Stimulated activated naive CD8-positive, alpha-beta T cell treated with anti-CD3 and anti-CD28 coated beads, Interleukin-15, Interleukin-2, amounts not matched to agents 100 ng/mL and 50 ng/mL, for 24 hours (primary cell): ENCODE measurements around the gene C1orf232.

Experiments
- H3K27ac Mint-ChIP-seq: one replicate; pipeline ENCODE4 v1.8.0; 2021; ENCODE audit warnings: mild to moderate bottlenecking, mixed read lengths
- H3K27me3 Mint-ChIP-seq: one replicate; pipeline ENCODE4 v1.8.0; 2021; ENCODE audit warnings: mixed read lengths
- H3K36me3 Mint-ChIP-seq: one replicate; pipeline ENCODE4 v1.8.0; 2021; ENCODE audit warnings: low read depth, mixed read lengths
- H3K4me1 Mint-ChIP-seq: one replicate; pipeline ENCODE4 v1.8.0; 2021; ENCODE audit warnings: low read depth, mixed read lengths
- H3K4me3 Mint-ChIP-seq: one replicate; pipeline ENCODE4 v1.8.0; 2021; ENCODE audit warnings: mild to moderate bottlenecking, mixed read lengths
- H3K9me3 Mint-ChIP-seq: one replicate; pipeline ENCODE4 v1.8.0; 2021; ENCODE audit warnings: mixed read lengths

The C1orf232 gene

DNA sequence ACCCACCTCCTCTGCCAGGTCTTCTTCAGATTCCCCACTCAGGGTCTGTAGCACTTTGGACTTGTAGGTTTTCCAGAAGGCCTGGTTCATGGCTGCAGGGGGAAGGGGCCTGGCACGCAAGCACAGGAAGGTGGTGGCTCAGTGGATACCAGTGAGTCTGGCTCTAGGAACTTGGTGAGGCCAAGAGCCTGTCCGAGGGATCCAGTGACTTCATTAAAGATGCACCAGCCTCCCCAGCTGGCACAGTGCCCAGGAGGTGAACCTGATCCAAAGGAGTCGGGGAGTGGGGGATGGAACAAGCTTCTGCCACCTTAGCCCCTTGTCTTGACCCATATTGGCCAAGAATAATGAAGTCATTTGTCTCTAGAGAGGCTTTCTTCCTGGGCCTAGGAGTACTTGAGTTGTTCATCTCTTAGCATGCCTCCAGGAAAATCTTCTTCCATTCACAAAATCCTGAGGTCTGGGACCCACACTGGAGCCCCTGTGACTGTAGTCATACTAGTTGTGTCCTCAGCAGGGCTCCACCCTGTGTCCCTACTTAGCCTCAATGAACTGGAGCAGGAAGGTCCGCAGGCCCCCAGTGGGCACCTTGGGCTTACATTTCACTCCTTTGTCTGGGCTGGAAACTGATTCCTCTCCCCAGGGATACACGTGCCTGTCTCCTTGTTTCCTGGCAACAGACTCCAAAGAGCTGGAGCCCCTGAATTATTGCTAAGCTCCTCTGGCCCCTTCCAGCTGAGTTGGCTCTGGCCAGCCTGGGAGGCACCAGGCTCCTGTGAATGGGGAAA is at the start of gene C1orf232:
Gene C1orf232, minus strand, starts transcription at position 554 of the 788 bp plus-strand sequence. Its CDS starts 464 bp downstream, at position 90.
- Mint-ChIP-seq H3K27me3 (peaks cover 10% of the 10 kb centered on the region), H3K4me1 (peaks cover 13% of the 10 kb centered on the region), H3K27ac (peak within 1 kb of the TSS; percentile 90), H3K4me3 (peak within 1 kb of the TSS; percentile 95), H3K9me3 (no peaks in the 10 kb centered on the region), H3K36me3 (peaks cover 3% of the 10 kb centered on the region)

DNA sequence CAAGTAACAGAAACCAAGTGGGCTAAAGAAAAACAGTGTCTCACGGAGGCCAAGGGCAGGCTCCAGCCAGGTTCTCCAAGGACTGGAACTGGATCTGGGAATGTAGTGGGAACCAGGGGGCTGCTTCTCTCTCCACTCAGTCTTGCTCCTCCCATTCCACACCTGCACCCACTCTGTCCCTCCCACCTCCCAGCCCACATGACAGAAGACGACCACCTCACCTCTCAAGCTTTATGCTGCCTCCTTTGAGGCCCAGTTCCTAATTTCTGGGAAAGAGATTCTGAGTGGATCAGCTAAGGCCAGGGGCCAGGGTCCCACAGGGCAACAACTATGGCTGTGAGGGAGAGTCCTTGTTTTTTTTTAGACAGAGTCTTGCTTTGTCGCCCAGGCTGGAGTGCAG is 46.5 kb upstream of the C1orf232 start:
- Mint-ChIP-seq H3K36me3 (no peaks in the 10 kb centered on the region), H3K9me3 (no peaks in the 10 kb centered on the region), H3K4me1 (no peaks in the 10 kb centered on the region), H3K4me3 (no peak overlapping the region), H3K27me3 (no peaks in the 10 kb centered on the region), H3K27ac (no peak overlapping the region)

DNA sequence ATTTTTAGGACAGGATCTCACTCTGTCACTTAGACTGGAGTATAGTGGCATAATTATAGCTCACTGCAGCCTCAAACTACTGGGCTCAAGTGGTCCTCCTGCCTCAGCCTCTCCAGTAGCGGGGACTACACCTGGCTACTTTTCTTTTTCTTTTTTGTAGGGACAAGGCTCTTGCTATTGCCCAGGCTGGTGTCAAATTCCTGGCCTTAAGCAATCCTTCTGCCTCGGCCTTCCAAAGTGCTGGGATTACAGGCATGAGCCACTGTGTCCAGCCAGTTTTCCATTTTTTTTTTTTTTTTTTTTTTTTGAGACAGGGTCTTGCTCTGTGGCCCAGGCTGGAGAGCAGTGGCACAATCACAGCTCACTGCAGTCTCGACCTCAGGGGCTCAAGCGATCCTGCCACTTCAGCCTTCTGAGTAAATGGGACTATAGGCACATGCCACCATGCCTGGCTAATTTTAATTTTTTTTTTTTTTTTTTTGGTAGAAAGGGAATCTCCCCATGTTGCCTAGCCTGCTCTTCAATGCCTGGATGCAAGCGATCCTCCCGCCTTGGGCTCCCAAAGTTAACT is 44.7 kb upstream of the C1orf232 start:
- Mint-ChIP-seq H3K27me3 (no peaks in the 10 kb centered on the region), H3K27ac (no peak overlapping the region), H3K4me1 (no peaks in the 10 kb centered on the region), H3K9me3 (no peaks in the 10 kb centered on the region), H3K4me3 (no peak overlapping the region), H3K36me3 (no peaks in the 10 kb centered on the region)

DNA sequence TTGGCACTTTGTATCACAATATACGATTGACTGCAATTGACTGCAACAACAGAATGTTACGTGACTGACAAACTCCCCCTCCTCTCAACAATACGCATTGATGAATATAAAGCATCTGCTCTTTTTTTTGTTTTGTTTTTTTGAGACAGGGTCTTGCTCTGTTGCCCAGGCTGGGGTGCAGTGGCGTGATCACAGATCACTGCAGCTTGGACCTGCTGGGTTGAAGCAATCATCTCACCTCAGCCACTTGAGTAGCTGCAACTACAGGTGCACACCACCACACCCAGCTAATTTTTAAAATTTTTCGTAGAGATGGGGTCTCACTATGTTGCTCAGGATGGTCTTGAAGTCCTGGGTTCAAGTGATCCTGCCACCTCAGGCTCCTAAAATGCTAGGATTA is 44.0 kb upstream of the C1orf232 start:
- no peaks in the 10 kb centered on the region for H3K4me1 Mint-ChIP-seq
- no peaks in the 10 kb centered on the region for H3K27me3 Mint-ChIP-seq
- no peak overlapping the region for H3K4me3 Mint-ChIP-seq
- no peak overlapping the region for H3K27ac Mint-ChIP-seq
- H3K36me3 Mint-ChIP-seq: no peaks in the 10 kb centered on the region
- no peaks in the 10 kb centered on the region for H3K9me3 Mint-ChIP-seq

DNA sequence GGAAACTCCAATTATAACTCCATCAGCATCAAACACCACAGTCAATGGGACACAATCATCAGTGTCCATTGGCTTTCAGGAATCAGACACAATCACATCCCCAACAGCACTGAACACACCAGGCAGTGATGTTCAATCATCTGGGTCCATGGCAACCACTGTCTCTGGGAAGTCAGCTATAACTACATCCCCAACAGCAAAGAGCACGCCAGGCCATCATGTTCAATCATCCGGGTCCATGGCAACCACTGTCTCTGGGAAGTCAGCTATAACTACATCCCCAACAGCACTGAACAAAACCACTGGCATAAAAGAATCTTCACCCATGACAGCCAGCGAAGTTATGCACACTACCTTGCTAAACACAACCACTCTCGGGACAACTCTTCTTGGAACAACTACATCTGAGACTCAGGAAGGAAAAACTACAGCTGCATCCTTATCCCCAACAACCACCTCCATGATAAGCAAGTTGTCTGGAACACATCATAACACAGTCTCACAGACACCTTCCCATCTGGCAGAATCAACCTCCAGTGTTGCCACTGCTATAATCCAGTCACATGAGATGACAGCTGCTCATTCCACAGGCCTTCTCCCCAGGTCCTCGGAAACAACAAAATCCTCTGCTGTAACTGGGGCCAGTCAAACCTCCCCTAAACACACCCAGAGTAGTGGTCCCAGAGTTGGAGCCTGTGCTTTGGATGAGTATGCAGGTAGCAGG is 41.5 kb upstream of the C1orf232 start:
- Mint-ChIP-seq H3K4me1 (no peaks in the 10 kb centered on the region), H3K9me3 (no peaks in the 10 kb centered on the region), H3K27ac (no peak overlapping the region), H3K36me3 (no peaks in the 10 kb centered on the region), H3K4me3 (no peak overlapping the region), H3K27me3 (no peaks in the 10 kb centered on the region)

DNA sequence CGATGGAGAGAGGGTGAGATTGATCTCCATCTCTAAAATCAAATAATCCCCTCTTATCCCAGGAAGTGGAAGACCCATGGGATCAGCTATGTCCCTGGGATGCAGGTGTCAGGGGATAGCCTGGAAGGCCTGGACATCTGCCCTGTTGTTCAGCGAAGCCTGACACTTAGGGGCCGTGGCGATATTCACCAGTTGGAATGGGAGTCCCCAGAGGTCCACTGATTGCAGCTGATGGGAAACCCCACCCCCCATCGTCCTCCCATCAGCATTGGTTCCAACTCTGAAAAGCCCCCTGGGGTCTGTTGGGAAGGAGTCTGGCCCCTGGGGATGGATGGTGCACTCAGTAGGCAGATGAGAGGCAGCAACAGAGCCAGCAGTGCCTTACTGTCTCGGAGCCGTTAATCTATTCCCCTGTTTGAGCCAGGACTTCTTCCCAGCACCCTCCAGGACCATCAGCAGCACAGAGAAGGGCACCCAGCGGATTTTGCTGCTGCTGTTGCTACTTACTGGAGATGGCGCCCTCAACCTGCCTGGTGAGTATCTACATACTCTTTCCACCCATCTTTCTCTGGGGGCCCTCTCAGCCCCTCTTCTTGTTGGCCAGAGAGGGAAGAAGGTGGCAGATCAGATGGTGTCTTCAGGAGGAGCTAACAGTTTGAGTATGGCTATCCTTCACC is 35.0 kb upstream of the C1orf232 start:
- Mint-ChIP-seq H3K4me1 (peaks cover 24% of the 10 kb centered on the region), H3K36me3 (no peaks in the 10 kb centered on the region), H3K9me3 (no peaks in the 10 kb centered on the region), H3K27me3 (no peaks in the 10 kb centered on the region), H3K27ac (no peak overlapping the region), H3K4me3 (no peak overlapping the region)

DNA sequence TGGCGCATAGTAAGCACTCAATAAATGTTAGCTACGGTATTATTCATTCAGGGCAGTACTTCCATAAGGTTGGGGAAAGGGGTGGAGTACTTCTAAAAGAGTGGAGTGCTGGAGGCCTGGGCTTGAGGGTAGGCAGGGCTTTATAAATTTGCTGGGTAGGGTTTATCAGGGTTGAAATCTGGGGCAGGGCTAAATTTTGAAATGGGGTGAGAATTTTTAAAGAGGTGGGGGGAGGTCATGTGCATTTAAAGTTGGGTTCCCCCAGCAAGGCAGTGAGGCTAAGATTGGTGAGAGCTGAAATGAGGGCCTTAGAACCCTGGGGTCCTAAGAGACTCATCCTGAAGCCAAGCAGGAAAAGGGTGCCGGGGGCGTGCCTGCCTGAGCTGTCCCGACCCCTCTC is 31.6 kb upstream of the C1orf232 start:
- peaks cover 24% of the 10 kb centered on the region for H3K4me1 Mint-ChIP-seq
- H3K27me3 Mint-ChIP-seq: no peaks in the 10 kb centered on the region
- H3K27ac Mint-ChIP-seq: no peak overlapping the region
- no peak overlapping the region for H3K4me3 Mint-ChIP-seq
- H3K36me3 Mint-ChIP-seq: no peaks in the 10 kb centered on the region
- no peaks in the 10 kb centered on the region for H3K9me3 Mint-ChIP-seq

DNA sequence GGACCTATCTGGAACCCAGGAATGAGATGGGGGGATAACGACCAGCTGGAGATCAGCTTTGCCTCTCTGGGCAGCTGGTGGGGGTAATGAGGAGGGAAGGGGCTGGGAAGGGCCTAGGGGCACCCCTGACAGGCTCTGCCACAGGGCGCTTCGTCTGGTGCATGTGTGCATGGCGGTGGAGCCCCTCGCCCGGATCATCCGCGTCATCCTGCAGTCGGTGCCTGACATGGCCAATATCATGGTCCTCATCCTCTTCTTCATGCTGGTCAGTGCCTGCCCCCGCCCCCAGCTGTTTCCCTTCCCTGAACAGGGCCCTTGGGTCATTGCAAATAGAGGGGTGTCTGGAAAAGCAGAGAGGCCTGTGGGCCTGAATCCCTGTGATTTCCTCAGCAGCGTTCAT is 29.1 kb upstream of the C1orf232 start:
- no peak overlapping the region for H3K27ac Mint-ChIP-seq
- H3K27me3 Mint-ChIP-seq: no peaks in the 10 kb centered on the region
- peaks cover 24% of the 10 kb centered on the region for H3K4me1 Mint-ChIP-seq

DNA sequence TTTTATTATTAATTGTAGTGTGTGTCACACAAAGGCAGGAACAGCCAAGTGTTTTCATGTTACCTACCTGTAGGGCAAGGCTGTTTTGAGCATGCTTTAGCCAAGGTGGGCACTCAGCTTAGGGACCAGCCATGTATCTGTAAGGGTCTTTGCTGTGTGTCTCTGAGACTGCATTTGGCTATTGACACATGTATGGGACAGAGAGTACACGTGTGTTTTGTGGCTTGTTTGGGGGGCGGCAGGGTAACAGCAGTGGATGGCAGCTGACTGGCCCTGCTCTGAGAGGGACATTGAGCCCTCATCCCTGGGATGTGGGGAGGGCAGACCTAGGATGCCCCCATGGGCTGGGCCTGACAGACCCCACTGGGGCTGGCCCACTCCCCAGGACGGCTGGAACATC is 28.5 kb upstream of the C1orf232 start:
- H3K27ac Mint-ChIP-seq: no peak overlapping the region
- H3K4me1 Mint-ChIP-seq: peaks cover 20% of the 10 kb centered on the region
- H3K27me3 Mint-ChIP-seq: no peaks in the 10 kb centered on the region
- H3K36me3 Mint-ChIP-seq: no peaks in the 10 kb centered on the region
- no peak overlapping the region for H3K4me3 Mint-ChIP-seq
- H3K9me3 Mint-ChIP-seq: no peaks in the 10 kb centered on the region

More for the DNA sequence above, 29.1 kb upstream of the C1orf232 start:
- H3K9me3 Mint-ChIP-seq: no peaks in the 10 kb centered on the region
- H3K4me3 Mint-ChIP-seq: no peak overlapping the region
- H3K36me3 Mint-ChIP-seq: no peaks in the 10 kb centered on the region

DNA sequence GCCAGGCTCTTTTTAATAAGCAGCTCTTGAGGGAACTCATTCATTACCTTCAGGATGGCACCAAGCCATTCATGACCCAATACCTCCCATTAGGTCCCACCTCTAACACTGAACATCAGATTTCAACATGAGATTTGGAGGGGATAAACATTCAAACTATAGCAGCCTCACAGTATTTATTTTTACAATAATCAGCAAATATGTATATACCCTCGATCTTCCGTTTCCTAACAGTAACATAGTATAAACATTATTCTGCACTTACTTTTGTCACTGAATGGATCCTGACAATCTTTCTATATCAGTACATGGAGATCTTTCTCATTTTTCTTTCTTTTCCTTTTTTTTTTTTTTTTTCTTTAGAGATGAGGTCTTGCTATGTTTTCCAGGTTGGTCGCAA is 27.0 kb upstream of the C1orf232 start:
- no peaks in the 10 kb centered on the region for H3K27me3 Mint-ChIP-seq
- no peak overlapping the region for H3K27ac Mint-ChIP-seq
- H3K4me1 Mint-ChIP-seq: peaks cover 13% of the 10 kb centered on the region
- no peak overlapping the region for H3K4me3 Mint-ChIP-seq
- H3K9me3 Mint-ChIP-seq: no peaks in the 10 kb centered on the region
- H3K36me3 Mint-ChIP-seq: no peaks in the 10 kb centered on the region

DNA sequence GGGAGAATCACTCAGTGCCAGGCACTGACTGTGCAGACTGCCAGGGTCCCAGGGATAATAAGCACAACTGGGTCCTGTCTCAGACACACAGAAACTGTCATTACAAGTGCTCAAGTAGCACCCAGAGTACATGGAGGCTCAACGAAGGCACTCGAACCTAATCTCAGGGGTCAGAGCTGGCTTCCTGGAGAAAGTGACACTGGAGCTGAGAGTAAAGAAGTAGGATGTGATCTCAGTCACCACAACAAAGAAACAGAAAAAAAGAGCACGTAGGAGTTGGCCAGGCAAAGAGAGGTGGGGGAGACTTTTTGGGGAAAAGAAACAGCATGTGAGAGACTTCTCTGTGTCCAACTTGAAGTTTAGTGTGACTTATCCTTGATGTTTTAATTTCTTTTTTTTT is 23.0 kb upstream of the C1orf232 start:
- no peaks in the 10 kb centered on the region for H3K27me3 Mint-ChIP-seq

DNA sequence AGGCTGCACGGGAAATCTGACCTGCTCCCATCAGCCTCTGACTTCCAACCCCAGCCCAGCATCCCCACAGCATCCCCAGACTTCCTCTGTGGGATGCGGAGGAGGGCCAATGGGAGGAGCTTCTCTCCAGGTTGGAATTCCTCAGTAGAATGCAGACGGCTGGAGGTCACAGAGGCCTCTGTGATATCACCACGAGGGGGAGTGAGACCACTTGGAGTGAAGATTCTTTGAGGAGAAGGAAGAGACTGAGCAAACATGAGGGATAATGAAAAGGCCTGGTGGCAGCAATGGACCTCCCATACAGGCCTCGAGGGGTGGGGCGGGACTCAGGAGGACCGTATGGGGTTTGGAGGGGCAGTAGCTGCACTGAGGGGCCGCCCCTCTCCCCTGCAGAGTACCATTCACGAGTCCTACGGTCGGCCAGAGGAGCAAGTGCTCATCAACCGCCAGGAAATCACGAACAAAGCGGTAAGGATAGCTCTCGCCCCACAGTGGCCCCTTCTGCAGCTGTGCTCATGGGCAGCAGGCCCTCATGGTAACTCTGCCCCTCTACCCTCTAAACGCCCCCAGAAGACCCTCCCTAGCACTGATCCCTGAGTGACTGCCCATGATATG is 21.7 kb upstream of the C1orf232 start, which contains the start of gene CATSPER4:
Gene CATSPER4, plus strand, starts transcription at position 230 of the 615 bp plus-strand sequence. Its CDS starts 26 bp downstream, at position 256.
- no peaks in the 10 kb centered on the region for H3K9me3 Mint-ChIP-seq
- peaks cover 8% of the 10 kb centered on the region for H3K4me1 Mint-ChIP-seq
- no peaks in the 10 kb centered on the region for H3K27me3 Mint-ChIP-seq
- H3K36me3 Mint-ChIP-seq: no peaks in the 10 kb centered on the region
- no peak within 1 kb of the TSS for H3K4me3 Mint-ChIP-seq
- H3K27ac Mint-ChIP-seq: no peak within 1 kb of the TSS

More for the DNA sequence above, 23.0 kb upstream of the C1orf232 start:
- no peak overlapping the region for H3K4me3 Mint-ChIP-seq
- H3K36me3 Mint-ChIP-seq: no peaks in the 10 kb centered on the region
- H3K4me1 Mint-ChIP-seq: peaks cover 8% of the 10 kb centered on the region
- H3K9me3 Mint-ChIP-seq: no peaks in the 10 kb centered on the region
- H3K27ac Mint-ChIP-seq: peak overlapping the region; percentile 73

DNA sequence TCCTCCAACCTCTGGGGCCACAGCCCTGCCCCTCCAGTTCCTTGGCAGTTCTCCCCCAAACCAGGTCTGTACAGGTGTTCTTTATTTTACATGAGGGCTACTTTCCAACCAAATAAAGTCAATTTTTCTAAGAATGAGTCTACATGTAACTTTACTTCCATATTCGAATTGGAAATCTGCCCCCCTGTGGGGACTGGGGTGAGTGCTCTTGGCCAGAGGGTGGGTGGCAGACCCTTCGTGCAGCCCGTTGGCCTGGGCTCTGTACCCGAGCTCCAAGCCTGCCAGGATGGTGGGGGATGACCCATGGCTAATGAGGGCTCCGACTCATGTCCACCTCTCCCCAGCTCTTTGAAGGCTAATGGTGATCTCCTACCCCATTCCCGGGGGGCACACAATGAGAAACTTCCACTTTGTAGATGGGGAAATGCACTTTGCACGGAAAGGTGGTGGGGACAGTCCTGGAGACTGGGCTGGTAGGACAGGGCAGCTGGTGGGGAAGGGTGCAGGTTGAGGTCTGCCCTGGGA is 21.1 kb upstream of the C1orf232 start:
- no peak overlapping the region for H3K27ac Mint-ChIP-seq
- peaks cover 8% of the 10 kb centered on the region for H3K4me1 Mint-ChIP-seq

DNA sequence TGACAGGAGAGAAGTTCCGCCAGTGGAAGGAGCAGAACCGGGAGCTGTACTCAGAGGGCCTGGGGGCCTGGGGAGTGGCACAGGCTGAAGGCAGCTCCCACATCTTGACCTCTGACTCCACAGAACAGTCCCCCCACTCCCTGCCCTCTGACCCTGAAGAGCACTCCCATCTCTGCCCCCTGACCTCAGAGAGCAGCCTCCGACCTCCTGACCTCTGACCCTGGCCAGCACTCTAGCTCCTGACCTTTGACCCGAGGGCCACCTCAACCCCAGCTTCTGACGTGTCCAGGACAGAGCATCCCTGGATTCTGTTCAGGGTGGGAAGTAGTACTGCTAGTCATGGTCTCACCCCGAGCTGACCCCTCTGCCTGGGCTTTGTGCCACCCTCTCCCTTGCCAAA is 20.6 kb upstream of the C1orf232 start:
- Mint-ChIP-seq H3K36me3 (no peaks in the 10 kb centered on the region), H3K27ac (no peak overlapping the region), H3K27me3 (no peaks in the 10 kb centered on the region), H3K4me3 (no peak overlapping the region), H3K9me3 (no peaks in the 10 kb centered on the region), H3K4me1 (peaks cover 8% of the 10 kb centered on the region)

More for the DNA sequence above, 21.1 kb upstream of the C1orf232 start:
- Mint-ChIP-seq H3K4me3 (no peak overlapping the region), H3K36me3 (no peaks in the 10 kb centered on the region), H3K27me3 (no peaks in the 10 kb centered on the region), H3K9me3 (no peaks in the 10 kb centered on the region)
